SK-N-MC (cell line): ENCODE results near the gene LMTK2.

Experiments used
- EZH2 ChIP-seq: fragments of 200-600 bp; sonication (generic); IDR thresholded peaks from one replicate; pipeline ENCODE4 v1.6.1; 2017; ENCODE audit warnings: antibody characterized with exemption
- FOXP2 ChIP-seq: optimal IDR thresholded peaks from 2 replicates; pipeline ENCODE3; 2011; ENCODE audit warnings: mild to moderate bottlenecking, moderate library complexity; ENCODE audit not compliant: insufficient read depth; ENCODE audit errors: extremely low read length, control extremely low read depth
- POLR2AphosphoS5 ChIP-seq: IDR thresholded peaks from 2 replicates; pipeline ENCODE4 v1.6.1; 2012; ENCODE audit warnings: mild to moderate bottlenecking, low read depth, low read length, borderline replicate concordance

GRCh38 chr7:98206451-98207330, 100.0 kb downstream of the LMTK2 start:
- no peak for TF ChIP-seq EZH2
- no peak for TF ChIP-seq POLR2AphosphoS5
- no peak for TF ChIP-seq FOXP2
